Activated T-cell treated with anti-CD3 and anti-CD28 coated beads for 1 hour (primary cell): ENCODE data around the gene PPP2R5D.

Source experiments
- DNase-seq: peaks from one replicate; pipeline ENCODE4 v3.0.0-alpha.2; 2020; ENCODE audit warnings: low read depth

The PPP2R5D gene

DNA sequence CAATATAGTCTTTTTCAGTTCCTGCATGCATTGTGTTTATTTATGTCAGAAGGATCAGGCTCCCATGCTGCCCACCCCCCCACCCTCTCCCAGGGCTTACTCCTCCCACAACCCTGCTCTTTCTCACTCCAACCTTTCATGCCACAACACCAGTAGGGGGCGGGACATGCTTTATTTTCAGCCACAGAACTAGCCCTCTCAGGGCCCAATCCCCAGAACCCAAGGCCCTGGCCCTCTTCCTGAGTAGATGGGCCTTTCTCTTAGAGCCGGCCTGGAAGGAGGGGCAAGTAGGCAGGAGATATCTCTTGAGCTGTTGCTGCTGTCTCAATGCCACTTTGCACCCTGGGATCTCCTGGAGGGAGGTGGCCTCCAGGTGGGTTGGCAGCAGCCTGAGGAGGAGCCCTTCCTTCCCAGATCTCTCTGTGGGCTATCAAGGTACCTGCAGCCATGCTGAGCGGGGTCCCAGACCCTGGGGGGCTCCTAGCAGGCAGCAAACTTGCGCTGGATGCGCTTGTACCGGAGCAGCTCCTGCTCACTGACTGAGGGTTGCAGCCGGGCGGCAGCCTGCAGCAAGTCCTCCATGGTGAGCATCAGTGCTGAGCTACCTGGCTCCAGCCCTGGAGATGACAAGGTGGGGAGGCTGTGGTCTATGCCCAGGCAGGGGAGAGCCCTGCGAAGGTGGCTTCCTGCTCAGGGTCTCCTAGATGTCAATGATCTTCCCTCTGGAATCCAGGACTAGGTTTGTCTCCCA, 20.3 kb upstream of the PPP2R5D start:
- DNase-seq = no peak

DNA sequence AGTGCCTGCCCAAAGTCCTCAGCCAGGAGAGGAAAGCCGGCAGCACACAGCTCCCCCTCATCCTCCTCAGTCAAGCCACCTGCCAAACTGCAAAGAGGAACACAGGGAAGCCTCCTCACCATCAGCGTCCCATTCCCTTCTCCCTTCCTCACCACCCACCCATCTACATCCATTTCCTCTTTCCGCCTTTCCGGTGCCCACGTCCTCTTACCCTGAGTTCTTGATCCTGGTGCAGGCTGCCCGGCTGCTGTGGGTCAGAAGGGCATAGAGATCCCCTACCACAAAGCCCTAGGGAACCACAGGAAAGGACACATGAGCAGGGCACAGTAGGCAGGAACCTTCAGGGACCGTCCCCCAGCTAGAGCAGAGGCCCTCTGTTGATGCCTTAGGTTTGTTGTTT, 17.8 kb upstream of the PPP2R5D start:
- DNase-seq = no peak

DNA sequence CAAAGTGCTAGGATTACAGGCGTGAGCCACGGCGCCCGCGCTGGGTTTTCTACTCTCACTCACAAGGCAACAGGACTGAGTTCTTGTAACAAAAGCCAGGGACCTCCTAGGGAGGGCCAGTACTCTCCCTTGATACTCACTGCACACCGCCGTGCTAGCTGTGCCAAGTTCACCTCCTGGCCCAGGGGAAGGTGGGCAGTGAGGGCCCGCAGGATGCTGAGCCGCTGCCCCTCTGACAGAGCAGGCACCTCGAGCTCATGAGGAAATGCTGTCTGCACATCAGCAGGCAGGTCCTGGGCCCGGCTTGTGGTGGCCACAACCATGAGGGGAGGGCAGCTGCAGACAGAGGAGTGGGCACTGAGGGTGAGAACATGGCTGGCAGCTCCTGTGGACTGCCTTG, 17.1 kb upstream of the PPP2R5D start:
- DNase-seq = no peak

GRCh38 chr6:42968126-42968701, 16.2 kb upstream of the PPP2R5D start:
- no peak for DNase-seq

DNA sequence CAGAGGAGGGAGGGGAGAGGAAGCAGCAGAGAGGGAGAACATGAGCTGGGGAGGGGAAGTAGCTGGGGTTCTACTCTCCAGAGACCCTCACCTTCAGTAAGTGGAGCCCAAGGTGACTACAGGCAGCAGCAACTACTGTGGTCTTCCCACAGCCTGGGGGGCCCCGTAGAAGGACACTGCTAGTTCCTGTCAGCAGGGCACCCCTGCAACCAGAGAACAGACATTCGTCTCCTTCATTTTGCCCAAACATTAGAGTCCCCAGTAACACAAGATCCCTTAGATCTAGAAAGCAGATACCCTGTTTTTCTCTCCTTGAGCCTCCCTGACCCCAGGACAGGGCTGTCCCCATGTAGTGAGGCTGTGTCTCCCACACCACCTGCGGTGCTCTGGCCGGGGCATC, 15.6 kb upstream of the PPP2R5D start:
- DNase-seq = no peak

DNA sequence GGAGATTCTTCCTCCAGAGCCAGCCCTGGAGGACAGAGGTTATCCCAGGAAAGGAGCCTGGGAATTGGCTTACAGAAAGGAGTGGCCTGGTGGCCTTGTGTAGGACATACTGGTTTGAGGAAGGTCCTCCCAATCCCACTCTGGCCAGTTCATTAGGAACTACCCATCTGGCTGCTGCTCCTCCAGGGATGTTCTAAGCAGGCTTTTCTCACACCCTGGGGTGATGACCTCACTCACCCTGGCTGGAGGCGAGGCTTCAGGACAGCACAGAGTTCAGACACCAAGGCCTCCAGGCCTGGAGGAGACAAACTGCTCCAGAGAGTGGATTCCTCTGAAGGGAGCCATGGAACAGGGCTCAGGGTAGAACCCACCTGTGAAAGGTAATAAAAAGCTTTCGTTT, 14.9 kb upstream of the PPP2R5D start:
- DNase-seq = no peak

DNA sequence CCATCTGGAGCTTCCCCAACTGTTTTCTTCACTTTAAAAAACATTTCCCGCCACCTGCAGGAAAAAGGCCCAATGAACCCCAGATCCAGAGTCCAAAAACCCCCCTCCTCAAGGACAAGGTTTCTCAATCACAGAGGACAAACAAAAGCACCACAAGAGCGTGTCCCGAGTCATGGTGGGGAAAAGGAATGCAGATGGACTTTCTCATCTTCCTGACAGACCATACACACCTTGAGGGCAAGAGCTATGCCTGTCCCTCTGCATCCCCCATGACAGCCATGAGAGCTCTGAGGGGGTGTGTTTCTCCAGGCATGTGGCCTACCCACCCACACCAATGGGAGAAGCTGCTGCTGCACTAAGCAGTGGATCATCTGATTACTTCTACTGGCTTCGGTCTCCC, 14.4 kb upstream of the PPP2R5D start:
- no peak for DNase-seq

- no peak for DNase-seq
Observed at GRCh38 chr6:42970871-42971612, 13.3 kb upstream of the PPP2R5D start.

GRCh38 chr6:42971746-42972327, 12.5 kb upstream of the PPP2R5D start:
- no peak for DNase-seq

DNA sequence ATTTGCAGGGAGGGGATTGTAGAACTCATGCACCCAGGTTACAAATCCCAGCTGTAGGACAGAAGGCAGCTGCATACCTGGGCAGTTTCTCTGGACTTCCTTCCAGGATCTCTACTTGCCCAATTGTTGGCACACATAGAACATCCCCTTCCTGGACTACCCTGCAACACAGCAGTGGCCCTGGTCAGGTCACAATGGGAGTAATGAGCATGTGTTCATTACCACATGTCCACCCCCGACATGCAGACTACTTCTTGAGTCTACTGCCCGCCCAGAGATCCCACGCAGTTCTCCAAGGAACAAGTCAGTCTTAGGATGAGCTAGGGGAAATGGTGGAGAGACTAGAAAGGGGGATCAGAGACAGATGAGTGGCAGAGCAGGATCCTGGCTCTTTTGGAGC, 10.4 kb upstream of the PPP2R5D start:
- no peak for DNase-seq

GRCh38 chr6:42974919-42975505, 9.4 kb upstream of the PPP2R5D start:
- no peak for DNase-seq

GRCh38 chr6:42978487-42978838, 5.9 kb upstream of the PPP2R5D start:
- DNase-seq = no peak

DNA sequence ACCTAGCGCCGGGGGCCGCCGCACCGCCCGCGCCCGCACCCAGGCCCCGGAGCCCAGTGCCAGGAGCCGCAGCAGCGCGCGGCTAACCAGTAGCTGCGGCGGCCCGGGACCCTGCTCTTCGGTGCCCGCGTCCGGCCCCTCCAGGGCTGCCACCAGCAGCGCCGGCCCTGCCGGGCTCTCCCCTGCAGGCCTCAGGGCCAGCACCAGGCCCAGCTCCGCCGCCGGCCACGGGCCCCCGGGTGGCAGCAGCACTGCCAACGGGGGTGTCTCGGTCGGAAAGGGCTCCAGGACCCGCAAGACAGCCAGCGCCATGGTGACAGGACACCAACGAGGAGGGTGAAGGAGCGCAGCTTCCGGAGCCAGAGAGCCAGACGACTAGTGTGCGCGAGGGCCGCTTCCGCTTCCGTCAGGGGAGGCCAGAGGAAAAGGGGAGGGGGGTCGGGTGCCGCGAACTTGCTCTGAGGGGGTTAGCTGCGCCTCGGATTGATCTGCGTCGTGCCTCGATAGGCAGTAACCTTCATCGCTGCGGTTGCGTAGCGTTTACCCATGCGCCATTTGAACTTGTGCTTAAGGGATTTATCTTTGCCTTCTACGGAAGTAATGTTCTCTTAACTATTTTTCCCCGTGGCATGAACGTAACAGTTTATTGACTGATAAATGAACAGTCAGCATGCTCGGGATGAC, 5.4 kb upstream of the PPP2R5D start, which contains the start of gene PEX6:
Gene PEX6, minus strand, starts transcription at position 343 of the 684 bp plus-strand sequence. Its CDS starts 31 bp downstream, at position 312.
- peak; percentile 89 for DNase-seq

DNA sequence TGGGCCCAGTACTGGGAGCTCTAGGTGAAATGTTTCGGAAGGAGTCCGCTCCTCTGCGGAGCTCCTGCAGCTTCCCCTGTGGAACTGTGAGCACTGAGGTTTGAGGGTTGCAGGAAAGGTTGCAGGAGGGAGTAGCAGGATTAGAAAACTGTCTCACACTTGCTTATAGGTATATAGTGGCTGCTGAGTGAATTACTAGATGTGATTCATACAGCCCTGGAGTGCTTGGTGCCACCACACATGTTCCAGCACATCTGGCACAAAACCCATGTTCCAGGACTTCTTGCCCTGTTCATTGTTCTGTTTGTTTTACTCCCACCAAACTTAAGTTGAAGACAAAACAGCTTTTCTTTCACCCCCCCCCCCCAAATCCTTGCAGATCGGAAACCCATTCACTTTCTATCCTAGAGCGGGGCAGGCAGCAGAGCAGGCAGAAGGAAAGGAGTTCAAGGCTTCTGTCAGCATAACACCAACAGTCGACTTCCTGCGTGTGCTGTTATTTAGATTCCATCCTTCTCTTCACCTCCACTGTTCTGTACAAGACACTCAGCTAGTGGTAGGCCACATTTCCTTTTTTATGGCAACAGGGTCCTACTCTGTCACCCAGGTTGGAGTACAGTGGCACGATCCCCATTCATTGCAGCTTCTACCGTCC, 4.7 kb upstream of the PPP2R5D start:
- DNase-seq = no peak

DNA sequence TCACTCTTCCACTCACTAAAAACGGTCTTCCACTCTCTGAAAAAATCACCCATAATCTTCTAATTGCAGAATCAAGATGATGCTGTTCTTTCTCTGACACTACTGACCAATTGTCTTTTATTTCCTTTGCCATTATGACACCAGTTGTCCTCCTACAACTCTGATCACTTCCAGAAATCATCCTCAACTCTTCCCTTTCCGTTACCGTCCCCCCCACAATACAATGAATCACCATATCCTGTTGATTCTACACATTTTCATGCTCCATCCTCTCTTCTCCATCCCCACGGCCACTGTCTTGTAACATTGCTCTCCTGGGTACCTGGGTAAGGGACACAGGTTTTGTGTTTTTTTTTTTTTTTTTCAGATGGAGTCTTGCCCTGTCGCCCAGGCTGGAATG, 2.5 kb upstream of the PPP2R5D start:
- DNase-seq = no peak

DNA sequence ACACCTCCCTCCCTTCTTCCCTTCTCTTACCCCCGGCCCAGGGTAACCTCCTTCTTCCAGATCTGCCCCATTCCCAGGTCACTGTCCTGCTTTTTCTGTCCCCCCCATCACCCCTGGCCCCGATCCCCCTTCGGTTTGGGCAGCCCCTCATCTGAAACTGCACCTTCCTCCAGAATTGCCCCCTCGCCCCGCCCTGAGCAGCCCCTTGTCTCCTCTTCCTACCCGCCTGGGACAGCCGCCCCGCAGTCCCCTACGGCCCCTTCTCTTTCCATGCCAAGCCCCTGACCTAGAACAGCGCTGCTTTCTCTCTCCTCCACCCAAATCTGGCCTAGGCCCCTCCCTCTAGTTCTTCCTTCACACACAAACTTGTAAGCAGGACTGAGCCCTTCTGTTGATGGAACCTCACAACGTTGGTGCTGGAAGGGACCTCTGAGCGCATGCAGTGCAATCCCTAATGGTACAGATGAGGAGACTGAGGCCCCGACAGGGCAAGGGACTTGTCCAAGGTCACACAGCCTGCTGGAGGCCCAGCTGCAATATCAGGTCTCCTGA, 630 bp downstream of the PPP2R5D start:
- DNase-seq = no peak

DNA sequence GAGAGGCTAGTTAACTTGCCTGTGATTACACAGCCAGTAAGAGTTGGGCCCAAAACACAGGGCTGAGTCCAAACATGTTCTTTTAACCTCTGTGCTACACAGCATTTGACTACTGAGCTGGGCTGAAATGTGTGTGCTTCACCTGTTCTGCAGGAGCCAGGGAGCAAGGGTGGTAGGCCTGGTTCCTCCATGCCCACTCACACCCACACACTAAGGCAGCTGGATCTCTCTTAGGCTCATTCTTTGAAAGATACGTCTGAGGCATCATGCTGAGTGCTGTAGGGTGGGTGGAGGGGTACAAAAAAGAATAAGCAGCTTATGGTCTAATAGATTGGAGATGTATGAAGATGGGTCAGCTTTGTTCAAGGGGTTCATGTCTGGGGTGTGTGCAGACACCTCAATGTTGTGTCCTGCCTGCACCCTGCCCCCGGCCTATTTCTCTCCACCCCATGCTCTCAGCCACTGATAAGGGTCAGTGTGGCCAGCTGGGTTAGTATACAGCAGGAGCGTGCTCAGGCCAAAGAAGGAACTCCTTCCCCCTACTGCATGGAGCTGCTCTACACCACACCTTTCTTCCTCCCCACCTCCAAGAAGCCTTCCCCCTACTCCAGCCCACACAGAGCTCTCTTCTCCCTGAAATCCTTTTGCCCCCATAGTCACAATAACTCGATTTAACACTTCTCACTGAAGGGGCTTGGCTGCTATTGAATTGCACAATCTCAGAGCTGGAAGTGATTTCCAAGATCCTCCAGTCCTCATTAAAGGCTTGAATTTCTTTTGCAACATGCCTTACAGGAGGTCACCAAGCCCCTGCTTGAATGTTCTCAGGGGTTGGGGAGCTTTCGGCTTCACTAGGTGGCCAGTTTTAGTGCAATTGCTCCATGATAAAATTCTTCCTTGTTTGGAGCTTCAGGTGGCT, 3.4 kb downstream of the PPP2R5D start:
- no peak for DNase-seq

GRCh38 chr6:42988486-42989020, 4.2 kb downstream of the PPP2R5D start:
- DNase-seq = no peak

GRCh38 chr6:42989923-42990322, 5.6 kb downstream of the PPP2R5D start:
- DNase-seq = no peak

- DNase-seq = no peak
Observed at GRCh38 chr6:42993445-42993844, 9.1 kb downstream of the PPP2R5D start.
